Renal cortex interstitium (tissue), 11 donors: Measurements from ENCODE around the gene RHEB. TPM values are rescaled to one million over a fixed set of nuclear protein-coding genes. Genes with fewer than 3 reads are reported as not detected.

Experiments
- DNase-seq, 11 donors: peaks; one replicate each; pipeline ENCODE4 v3.0.0-alpha.2; 2013; ENCODE audit warnings: low read depth in 9 of 11, low spot score in 4 of 11; ENCODE audit errors: extremely low read depth in 1 of 11
- polyA plus RNA-seq, 3 donors: library from polyadenylated mRNA; unstranded; fragments of 120-200 nt; gene quantifications; one replicate each; pipeline ENCODE4 v1.2.1, GENCODE V29; 2013; ENCODE audit not compliant: insufficient read length in 3 of 3

RHEB gene
- polyA plus RNA-seq, 3 donors: 116 to 160 (median 131) TPM

DNA sequence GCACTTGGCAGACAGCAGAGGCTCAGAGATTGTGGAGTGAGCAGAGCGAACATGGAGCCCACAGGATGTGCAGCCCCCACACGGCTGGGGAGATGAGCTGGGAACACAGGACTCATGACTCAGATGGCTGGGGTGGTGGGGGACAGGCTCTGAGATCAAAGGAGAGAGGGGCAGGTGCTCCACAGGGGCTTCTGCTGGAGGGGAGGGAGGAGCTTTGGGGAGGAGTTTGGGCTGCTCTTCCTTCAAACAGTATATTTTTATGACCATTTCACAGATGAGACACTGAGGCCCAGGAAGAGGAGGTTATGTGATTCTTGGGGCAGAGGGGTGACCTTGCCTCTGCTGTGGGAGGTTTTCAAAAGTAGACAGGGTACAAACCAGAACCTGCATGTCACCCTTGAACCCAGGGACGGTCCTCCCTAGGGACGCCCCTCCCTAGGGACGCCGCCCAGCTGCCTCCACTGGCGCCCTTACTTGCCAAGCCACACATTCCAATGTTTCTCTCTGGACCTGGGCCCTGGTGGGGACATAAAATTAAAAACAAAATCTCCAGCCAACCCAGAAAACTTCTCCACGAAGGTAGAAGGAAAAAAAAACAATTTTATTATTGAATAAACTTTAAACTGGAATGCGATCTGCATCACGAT is 78.8 kb downstream of the RHEB start:
- DNase-seq: no peak

DNA sequence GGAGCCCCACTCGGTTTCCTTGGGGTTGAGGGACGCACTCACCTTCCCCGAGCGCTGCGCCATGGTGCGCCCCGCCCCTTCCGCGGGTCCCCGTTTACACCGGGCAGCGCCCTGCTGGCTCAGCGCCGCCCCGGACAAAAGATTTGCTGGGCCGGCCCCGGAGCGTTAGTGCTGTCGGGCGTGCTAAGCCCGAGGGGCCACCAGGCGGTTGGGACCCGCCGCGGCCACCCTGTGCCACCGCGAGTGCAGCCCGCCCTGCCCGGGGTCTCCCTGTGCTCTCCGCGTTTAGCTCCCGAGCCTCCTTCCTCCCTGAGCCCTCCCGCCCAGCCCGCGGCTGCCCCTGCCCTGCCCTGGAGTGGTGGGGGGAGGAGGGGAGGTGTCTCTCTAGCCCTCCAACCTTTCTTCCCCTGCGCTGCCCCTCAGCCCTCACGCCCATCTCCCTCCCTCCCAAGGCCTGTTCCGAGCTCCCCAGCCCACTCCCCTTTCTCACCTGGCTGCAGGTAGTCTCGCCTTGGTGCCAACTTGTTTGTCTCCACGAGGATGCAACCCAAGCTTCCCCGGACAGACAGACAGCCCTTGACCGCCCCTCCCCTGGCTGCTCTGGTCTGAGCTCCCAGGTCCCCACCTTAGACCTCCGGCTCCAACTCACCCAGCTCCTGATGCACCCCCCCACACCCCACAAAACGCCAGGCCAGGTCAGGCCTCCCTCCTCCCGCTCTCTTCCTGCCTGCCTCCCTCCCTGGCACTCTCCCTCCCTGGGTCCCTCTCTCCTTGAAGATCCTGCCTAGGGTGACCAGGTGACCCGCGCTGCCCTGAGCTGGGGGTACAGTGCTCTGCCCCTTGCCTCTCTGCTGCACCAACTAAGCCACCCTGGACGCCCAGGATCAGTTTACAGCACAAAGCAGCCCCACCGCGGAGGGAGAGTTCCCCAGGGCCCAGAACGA is 79.6 kb downstream of the RHEB start, which contains the start of gene CRYGN:
Gene CRYGN (minus strand): TSS at position 287 of the 944 bp plus-strand sequence. CDS start 224 bp downstream, at position 63.
- no peak for DNase-seq

DNA sequence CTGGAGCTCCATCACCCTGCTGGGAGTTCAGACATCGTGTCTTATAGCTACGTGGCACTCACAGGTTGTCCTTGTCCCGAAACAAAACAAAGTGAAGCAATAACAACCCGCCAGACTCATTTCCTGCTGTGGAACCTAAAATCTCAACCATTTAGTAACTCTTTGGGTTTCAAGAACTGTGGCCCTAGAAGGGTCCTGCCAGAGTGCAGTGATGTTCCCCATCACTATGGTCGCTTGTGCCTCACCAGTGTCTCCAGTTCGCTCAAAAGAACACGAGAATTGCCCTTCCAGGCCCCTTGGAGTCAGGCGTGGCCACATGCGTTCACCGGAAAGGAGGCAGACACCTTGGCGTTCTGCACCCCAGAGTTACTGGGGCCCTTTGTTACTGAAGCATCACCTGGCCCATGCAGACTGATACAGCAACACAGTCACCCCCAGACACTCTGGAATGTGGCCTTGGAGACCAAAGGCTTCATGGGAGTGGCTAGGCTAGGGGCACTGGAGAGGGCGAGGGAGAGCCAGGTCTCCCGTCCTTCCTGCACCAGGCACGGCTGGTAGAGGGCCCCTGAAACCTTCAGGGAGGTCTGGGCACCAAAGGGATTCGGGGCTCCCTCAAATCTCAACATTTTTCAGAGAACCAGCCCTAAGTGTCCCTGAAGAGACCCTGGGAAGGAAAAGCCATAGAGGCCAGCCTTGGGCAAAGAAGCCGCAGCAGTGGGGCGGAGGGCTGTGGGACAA is 80.7 kb downstream of the RHEB start:
- DNase-seq: no peak

DNA sequence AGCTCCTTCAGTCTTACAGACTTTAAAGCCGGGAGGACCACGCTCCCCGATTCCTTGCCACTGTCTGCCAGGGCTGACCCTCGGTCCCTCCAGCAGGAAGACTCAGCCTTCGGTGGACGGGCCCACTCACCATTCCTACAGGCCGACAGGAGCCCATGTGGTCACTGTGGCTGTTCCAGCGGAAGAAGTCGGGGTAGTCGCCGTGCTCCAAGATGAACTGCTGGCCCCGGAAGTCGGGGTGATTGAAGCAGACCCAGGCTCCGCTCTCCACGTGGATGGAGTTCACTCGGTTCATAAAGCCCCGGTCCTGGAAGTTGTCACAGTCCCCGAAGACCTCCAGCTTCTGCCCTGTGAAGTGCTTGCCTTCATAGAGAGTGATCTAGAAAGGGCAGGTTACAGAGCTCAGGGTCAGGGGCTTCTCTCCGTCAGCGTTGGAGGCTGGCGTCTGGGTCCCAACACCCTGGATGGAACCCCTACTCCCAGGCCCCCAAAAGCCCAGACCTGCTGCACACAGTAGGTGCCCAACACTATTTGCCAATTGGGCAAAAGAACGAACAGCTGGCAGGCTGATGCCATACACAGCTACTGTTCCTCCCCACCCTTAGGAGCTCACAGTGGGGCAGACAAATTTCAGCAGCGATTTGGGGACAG is 81.7 kb downstream of the RHEB start:
- no peak for DNase-seq

DNA sequence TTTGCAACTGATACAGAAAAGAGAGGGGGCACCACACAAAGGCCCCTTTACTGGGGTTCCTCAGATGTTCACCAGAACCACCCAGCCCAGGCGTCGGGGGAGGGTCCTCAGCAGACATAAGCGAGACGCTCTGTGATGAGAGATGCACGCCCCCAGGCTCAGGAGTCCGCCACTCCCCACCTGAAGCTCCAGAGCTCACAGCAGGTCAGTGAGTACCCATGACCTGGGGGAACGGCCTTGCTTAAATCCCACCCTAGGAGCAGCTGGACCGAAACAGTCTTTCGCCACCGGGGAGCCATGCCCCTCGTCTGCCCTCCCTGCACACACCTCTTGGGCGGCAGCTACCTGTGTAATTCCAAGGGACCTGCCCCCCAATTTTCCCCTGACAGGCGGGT is 82.5 kb downstream of the RHEB start:
- DNase-seq: no peak

DNA sequence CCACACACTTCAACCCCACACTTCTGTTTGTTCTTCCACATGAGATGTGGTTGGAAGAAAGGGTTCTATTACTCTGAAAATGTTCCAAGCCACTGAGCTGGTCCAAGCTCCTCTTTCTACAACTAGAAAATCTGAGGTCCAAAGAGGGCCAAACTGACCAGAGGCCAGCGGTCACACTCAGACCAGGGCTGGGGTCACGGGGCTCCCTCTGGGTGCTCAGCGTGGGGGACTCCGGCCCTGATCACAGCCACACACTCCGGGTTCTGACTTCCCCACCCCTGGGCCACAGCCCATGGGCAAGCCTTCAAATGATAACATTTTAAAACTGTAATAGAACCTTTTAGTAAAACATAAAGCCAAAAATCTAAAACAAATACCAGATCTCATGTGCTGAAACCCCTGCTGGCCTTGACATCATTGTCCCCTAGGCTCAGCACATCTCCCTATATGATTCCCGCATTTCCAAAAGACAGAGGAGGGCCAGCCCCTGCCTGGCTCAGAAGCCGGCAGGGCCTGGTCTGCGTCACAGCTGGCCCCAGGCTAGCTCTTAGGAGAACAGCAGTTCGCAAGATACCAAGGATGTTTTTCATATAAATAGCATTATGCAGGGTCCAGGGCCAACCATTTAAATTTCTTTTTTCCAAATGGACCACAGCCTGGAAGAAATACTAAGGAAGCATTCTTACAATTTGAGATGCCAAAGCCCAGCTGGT is 83.1 kb downstream of the RHEB start:
- DNase-seq: no peak

DNA sequence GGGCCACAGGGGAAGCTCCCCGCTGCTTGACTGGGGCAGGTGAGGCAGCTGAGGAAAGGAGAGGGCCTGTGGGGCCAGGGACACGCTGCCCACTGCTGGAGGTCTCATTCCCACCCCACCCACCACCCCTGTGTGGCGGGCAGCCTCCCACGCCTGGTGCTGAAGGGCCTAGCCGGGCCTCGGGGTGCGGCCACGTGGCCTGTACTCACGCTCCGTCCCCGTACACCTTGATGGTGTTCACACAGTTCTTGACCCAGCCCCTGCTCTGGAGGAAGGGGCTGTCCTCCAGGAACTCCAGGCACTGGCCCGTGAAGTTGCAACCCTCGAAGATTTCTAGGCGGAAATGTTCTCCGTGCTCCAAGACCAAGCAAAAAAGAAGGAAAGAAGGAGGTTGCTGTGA is 83.7 kb downstream of the RHEB start:
- DNase-seq: no peak

DNA sequence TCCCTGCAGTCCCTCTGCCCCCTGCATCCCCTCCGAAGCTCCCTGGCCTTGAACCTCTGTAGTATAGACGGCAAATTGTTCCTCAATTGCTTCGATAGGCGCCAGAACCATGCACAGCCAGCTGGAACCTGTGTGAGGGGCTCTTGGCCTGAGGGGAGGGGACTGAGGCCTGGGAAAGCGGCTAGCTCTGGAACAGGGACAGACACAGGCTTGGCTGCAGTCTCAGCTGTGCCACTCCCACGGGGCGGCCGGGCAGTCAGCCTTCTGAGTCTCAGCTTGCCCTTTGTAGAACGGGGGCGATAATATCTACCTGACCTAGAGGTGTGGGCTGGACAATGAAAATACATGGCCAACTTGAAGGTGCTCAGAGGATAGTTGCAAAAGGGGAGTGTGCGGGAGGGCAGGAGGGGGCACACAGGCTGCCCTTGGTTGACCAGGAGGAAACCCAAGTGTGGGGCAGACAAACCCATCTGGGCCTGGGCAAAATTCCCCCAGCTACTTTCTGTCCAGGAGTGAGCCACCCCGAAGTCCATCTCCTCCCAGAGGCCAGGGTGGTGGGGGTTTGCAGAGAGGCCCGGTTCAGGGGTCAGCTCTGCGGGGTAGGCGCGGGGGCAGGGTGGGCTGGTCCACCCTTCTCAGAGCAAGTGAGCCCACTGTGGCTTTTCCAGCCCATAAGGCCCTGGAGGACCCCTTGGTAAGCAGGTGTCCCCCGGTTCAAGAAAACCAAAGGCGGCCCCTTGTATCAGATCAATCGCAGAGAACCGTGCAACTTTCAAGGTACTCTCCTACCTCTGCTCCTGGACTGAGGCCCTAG is 84.4 kb downstream of the RHEB start:
- no peak for DNase-seq

DNA sequence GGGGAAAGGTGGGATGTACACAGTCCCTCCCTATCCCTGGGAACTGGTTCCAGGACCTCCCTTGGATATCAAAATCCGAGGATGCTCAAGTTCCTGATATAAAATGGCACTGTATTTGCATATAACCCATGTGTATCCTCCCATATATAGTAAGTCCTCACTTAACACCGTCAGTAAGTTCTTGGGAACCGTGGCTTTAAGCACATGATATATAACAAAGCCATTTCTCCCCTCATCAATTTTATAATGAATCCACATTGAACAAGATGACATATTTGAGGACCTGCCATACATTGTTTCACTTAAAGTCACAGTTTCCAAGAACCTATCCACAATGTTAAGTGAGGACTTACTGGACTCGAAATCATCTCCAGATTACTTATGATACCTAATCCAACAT is 85.1 kb downstream of the RHEB start:
- no peak for DNase-seq

DNA sequence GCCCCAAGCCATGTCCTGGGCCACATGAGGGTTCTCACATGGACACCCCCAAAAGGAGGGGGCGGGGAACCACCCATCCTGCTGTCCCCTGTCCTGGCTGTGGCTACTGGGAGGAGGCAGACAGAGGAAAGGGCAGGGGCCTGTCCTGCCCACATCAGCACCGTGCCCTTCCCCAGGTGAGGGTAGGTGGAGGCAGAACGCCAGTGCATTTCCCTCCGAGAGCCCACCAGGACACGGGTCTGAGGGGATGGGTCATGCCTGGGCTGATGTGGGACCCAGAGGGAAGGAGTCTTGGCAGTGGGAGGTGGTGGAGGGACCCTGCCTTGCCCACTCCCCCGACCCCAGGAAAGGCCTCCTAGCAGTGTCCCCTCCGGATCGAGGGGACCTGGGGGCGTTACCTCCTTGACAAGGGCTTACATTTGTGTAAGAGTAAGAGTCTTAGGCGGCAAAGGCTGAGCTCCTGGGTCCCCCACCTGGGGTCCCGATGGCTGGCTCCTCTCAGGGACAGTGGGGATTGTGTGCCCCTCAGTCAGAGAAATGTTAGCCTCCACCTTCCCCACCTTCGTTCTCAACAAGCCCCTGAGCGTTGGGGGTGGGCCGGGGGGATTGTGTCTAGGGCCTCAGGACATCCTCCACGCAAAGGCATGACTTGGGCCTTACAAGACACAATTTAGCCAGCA is 85.8 kb downstream of the RHEB start:
- no peak for DNase-seq

DNA sequence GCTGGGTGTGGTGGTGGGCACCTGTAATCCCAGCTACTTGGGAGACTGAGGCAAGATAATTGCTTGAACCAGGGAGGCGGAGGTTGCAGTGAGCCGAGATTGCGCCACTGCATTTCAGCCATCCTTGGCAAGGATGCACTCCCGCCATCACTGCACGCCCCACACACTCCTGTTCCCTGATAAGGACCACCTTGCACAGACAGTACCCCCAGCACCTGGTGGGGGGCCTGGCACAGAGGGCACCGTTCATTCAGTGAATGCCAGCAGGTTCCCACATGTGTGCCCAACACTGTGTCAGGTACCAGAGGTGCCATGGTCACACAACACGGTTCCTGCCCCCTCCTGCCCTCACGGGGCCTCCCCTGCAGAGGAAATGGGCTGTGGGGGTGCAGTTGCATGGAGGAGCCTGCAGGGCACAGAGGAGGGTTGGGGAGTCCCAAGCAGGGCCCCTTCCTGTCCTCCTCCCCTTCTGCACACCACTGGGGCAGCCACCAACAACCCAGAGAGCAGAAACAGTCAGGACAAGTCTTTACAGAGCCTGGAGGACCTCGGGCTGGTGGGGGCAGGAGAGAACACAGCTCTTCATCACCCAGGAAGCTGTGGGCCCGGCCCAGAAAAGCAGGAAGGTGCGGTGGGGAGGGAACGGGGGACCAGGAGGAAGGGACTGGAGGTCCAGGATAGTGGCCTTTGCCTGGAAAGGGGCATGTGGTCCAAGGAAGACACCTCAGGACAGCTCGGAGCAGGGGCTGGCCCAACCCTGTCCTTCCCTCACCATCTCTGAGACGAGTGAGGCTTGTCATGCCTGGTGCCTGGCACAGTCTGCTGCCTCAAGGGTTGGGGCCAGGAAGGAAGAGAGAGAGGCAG is 86.8 kb downstream of the RHEB start:
- DNase-seq: no peak

DNA sequence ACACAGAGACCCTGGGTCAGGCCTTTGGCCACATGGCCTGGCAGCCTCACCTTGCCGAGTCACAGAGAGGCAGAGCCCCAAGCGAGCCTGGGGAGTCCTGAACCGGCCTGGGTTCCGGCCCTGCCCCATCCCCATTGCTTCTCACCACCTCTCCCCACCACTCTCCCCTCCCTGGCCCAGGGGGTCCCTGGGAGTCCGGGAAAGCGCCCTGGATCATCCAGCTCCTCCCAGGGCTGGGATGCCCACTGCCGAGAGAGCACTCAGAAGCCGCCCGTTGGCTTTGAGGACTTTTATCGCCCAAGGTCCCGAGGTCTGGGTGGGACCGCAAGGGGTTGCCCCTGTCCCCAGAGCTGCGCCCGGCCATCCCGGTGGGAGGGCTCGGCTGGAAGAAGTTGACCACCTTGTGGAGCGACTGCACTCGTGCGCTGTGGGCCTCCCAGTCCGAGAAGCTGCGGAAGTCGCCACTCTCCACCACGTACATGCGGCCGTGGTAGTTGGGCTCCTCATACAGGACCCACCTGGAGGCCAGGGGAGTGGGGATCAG is 87.9 kb downstream of the RHEB start:
- DNase-seq: no peak

DNA sequence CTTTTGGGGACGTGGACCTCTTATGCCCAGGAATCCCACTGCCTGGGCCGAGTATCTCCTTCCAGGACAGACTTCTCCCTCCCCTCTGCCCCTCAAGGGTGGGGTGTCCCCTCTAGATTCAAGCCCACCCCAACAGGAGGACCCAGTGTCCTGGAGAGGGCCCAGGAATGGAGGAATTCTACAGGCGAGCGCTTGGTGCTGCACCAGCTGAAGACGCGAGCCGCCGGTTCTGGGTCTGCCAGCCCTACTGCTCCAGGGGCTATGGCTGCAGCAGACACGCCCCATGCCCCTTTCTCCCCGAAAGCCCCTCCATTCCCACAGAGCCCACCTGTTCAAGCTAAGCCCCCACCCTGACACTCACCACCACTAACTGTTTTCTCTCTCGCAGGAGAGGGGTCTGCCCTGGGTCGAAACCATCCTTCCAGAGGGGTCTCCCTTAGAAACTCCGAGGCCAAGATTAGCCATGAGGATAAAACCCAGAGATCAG is 88.4 kb downstream of the RHEB start:
- DNase-seq: no peak

DNA sequence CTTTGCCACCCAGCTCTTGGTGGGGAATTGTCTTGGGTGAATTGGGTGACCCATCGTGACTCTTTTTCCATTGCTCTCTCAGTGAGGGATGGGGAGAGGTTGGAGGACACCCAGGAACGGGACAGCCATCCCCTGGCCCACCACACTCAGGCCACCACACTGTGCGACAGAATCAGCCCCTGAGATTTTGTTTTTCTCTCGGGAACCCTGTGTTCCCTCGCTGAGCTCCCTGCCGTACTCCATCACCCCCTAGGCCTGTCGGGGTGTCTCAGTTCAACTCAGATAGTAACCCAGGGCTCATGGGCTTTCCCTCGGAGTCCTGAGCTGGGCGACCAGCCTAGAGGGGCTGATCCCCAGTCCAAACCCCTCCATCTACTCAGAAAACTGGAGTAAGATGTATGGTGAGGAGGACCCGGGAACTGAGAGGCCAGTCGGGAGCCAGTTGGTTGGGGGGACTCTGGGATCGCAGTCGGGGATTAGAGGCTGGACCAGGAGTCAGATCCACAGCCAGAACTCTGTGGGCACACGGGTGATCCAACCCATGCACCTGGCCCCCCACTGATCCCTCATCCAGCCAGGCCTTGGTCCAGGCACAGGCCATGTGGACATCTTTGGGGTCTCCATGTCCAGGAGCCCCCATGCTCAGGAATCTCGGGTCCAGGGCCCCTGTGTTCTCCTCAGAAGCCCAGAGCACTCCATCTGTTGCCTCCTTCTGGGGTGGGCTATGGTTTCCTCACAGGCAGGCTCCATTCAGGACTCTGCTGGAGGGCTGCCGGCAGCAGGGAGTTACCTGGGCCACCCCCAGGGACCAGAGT is 89.1 kb downstream of the RHEB start:
- no peak for DNase-seq
